Ovary (tissue), 3 donors: ENCODE data around the gene POLR3H.

ENCODE experiments used
- CTCF ChIP-seq, 3 donors: fragments of 450-650 bp in 2 of 3; fragments of 200-600 bp in 1 of 3; IDR thresholded peaks; one replicate each; pipeline versions ENCODE4 v1.5.1 to v1.8.0; 2016 to 2022; ENCODE audit warnings: antibody characterized with exemption in 3 of 3, mild to moderate bottlenecking in 1 of 3
- POLR2A ChIP-seq: fragments of 450-650 bp; IDR thresholded peaks from one replicate; pipeline ENCODE4 v1.6.1; 2017; ENCODE audit warnings: antibody characterized with exemption, mild to moderate bottlenecking, moderate library complexity
- donor health status: DM: no; HTN: no; CAD: no.

GRCh38 chr22:41516462-41516861, 27.8 kb downstream of the POLR3H start:
- TF ChIP-seq CTCF (IDR thresholded peaks at IDR 0.05), result no peak
- no peak for TF ChIP-seq POLR2A
